HG03558 (cell line): ENCODE results near the gene NFIX.

Experiments
- ATAC-seq: cut with Tn5 transposase; IDR thresholded peaks from one replicate; pipeline ENCODE4 v1.9.1; 2021; ENCODE audit warnings: moderate number of reproducible peaks; ENCODE audit not compliant: unreplicated experiment; ENCODE audit errors: extremely low read depth

Gene NFIX

GRCh38 chr19:13099073-13099999 is 104.1 kb downstream of the NFIX start:
- ATAC-seq, result no peak

- no peak for ATAC-seq
Observed at GRCh38 chr19:13100031-13100588, 104.8 kb downstream of the NFIX start.

GRCh38 chr19:13100841-13101589 is 105.7 kb downstream of the NFIX start:
- ATAC-seq, result no peak

GRCh38 chr19:13101590-13102415 is 106.5 kb downstream of the NFIX start:
- no peak for ATAC-seq

- ATAC-seq, result no peak
Observed at GRCh38 chr19:13102416-13102665, 107.1 kb downstream of the NFIX start.

GRCh38 chr19:13102666-13103580 is 107.6 kb downstream of the NFIX start, which contains the start of gene LYL1:
Gene LYL1 (minus strand): TSS chr19:13102858. CDS start chr19:13101171, 1,687 bp downstream.
- no peak for ATAC-seq

GRCh38 chr19:13103581-13104359 is 108.5 kb downstream of the NFIX start:
- no peak for ATAC-seq

GRCh38 chr19:13104360-13104847 is 109.1 kb downstream of the NFIX start:
- no peak for ATAC-seq

GRCh38 chr19:13104848-13105711 is 109.8 kb downstream of the NFIX start:
- ATAC-seq, result no peak

- no peak for ATAC-seq
Observed at GRCh38 chr19:13109361-13110098, 114.3 kb downstream of the NFIX start.

- no peak for ATAC-seq
Observed at GRCh38 chr19:13110099-13110610, 114.9 kb downstream of the NFIX start.

- ATAC-seq, result no peak
Observed at GRCh38 chr19:13112555-13112954, 117.3 kb downstream of the NFIX start.

GRCh38 chr19:13115936-13116281 is 120.6 kb downstream of the NFIX start:
- ATAC-seq, result no peak

- no peak for ATAC-seq
Observed at GRCh38 chr19:13116282-13117175, 121.3 kb downstream of the NFIX start, which contains the start of gene TRMT1. Gene TRMT1 (minus strand): TSS chr19:13116740. CDS start chr19:13116399, 341 bp downstream.

GRCh38 chr19:13117176-13117771 is 122.0 kb downstream of the NFIX start:
- ATAC-seq, result no peak
